Measurements from ENCODE around the gene PFN3.
A peak's percentile ranks its signal among the peaks of the same experiment; 100 is the strongest.

PFN3 gene

GRCh38 chr5:177359451-177359851, 41.0 kb downstream of the PFN3 start:
- DNase-seq: no peak

GRCh38 chr5:177358370-177358819, 42.1 kb downstream of the PFN3 start:
- DNase-seq: no peak

- DNase-seq: peak; percentile 59 to 72
Measured at GRCh38 chr5:177357459-177358351, 42.8 kb downstream of the PFN3 start, which contains the start of gene RGS14. RGS14 (plus strand) TSS chr5:177357924; CDS start chr5:177358025, 101 bp downstream.

GRCh38 chr5:177357146-177357458, 43.4 kb downstream of the PFN3 start:
- DNase-seq: no peak

GRCh38 chr5:177356746-177357145, 43.7 kb downstream of the PFN3 start:
- no peak for DNase-seq

- DNase-seq: no peak
Measured at GRCh38 chr5:177355868-177356168, 44.6 kb downstream of the PFN3 start.

- no peak for DNase-seq
Measured at GRCh38 chr5:177355162-177355867, 45.1 kb downstream of the PFN3 start.

- no peak for DNase-seq
Measured at GRCh38 chr5:177354711-177355110, 45.8 kb downstream of the PFN3 start.

GRCh38 chr5:177354256-177354655, 46.2 kb downstream of the PFN3 start:
- DNase-seq: no peak

GRCh38 chr5:177353093-177353492, 47.4 kb downstream of the PFN3 start:
- DNase-seq: no peak

- DNase-seq: peak; percentile 89
Measured at GRCh38 chr5:177351392-177352329, 48.8 kb downstream of the PFN3 start, which contains the start of gene LMAN2. LMAN2 (minus strand) TSS chr5:177351668; CDS start chr5:177351647, 21 bp downstream.

GRCh38 chr5:177350776-177351391, 49.6 kb downstream of the PFN3 start:
- DNase-seq: no peak

All from stimulated activated CD4-positive, alpha-beta T cell treated with anti-CD3 and anti-CD28 coated beads, Interleukin-2, amount 100 ng/mL, for 24 hours (primary cell).